Fibroblast of mammary gland (primary cell): ENCODE results near the gene ARHGAP10.
A peak's percentile ranks its signal among the peaks of the same experiment; 100 is the strongest.
"Not testable (repeated sequence)": the region's sequence is repeated elsewhere in the genome, so short reads cannot be mapped to it uniquely, and the experiment has no call there.

Experiments used
- DNase-seq: peaks from one replicate; pipeline ENCODE4 v3.0.0-alpha.2; 2010; ENCODE audit warnings: low read depth
- H3K4me3 ChIP-seq: 2 replicates; pipeline ENCODE4 v1.5.1; 2011; ENCODE audit warnings: low read depth, mild to moderate bottlenecking, low read length, moderate library complexity; ENCODE audit not compliant: control insufficient read depth
- CTCF ChIP-seq: conservative IDR thresholded peaks from 2 replicates; pipeline ENCODE4 v1.5.1; 2011; ENCODE audit warnings: low read depth, low read length, inconsistent platforms; ENCODE audit not compliant: control insufficient read depth, insufficient read depth

ARHGAP10 gene

GRCh38 chr4:147899512-147899911 is 167.6 kb downstream of the ARHGAP10 start:
- DNase-seq: peak; percentile 37
- TF ChIP-seq CTCF: no peak

GRCh38 chr4:147901388-147901787 is 169.5 kb downstream of the ARHGAP10 start:
- no peak overlapping the region for H3K4me3 ChIP-seq
- no peak for TF ChIP-seq CTCF
- no peak for DNase-seq

More at GRCh38 chr4:147899512-147899911, 167.6 kb downstream of the ARHGAP10 start:
- no peak overlapping the region for H3K4me3 ChIP-seq

- H3K4me3 ChIP-seq: no peak overlapping the region
- DNase-seq: no peak
- no peak for TF ChIP-seq CTCF
Measured at GRCh38 chr4:147901916-147902315, 170.0 kb downstream of the ARHGAP10 start.

- DNase-seq: no peak
- no peak overlapping the region for H3K4me3 ChIP-seq
- TF ChIP-seq CTCF: no peak
Measured at GRCh38 chr4:147909225-147909624, 177.3 kb downstream of the ARHGAP10 start.

- no peak for TF ChIP-seq CTCF
- no peak for DNase-seq
Measured at GRCh38 chr4:147910315-147910714, 178.4 kb downstream of the ARHGAP10 start.

GRCh38 chr4:147912106-147912505 is 180.2 kb downstream of the ARHGAP10 start:
- not testable (repeated sequence) for H3K4me3 ChIP-seq, DNase-seq

More at GRCh38 chr4:147910315-147910714, 178.4 kb downstream of the ARHGAP10 start:
- H3K4me3 ChIP-seq: no peak overlapping the region

GRCh38 chr4:147913137-147913536 is 181.2 kb downstream of the ARHGAP10 start:
- DNase-seq: no peak
- no peak overlapping the region for H3K4me3 ChIP-seq
- no peak for TF ChIP-seq CTCF
